Neural cell (in vitro differentiated cells): ENCODE results near the gene ITGA11. TPM values are rescaled to one million over a fixed set of nuclear protein-coding genes. Genes with fewer than 3 reads are reported as not detected.

Source experiments
- H2AFZ ChIP-seq: fragments of 200-600, 300-800 bp; sonication (generic), shearing (Covaris generic); 2 replicates; pipeline ENCODE4 v1.6.0; 2014; ENCODE audit warnings: low read depth, mild to moderate bottlenecking, antibody characterized with exemption, low read length, moderate library complexity
- H3F3A ChIP-seq: fragments of 200-600 bp; shearing (Covaris generic); 2 replicates; pipeline ENCODE4 v1.6.1; 2016; ENCODE audit warnings: mild to moderate bottlenecking, moderate library complexity, mixed read lengths, antibody characterized with exemption, low read length; ENCODE audit not compliant: insufficient read depth, poor library complexity, severe bottlenecking
- H3K27ac ChIP-seq: fragments of 200-600, 300-800 bp; sonication (generic), shearing (Covaris generic); 2 replicates; pipeline ENCODE4 v1.5.1; 2014; ENCODE audit warnings: mild to moderate bottlenecking, low read length, moderate library complexity
- H3K27me3 ChIP-seq: fragments of 300-800, 200-600 bp; sonication (generic), shearing (Covaris generic); 2 replicates; pipeline ENCODE4 v1.6.0; 2014; ENCODE audit warnings: mild to moderate bottlenecking, low read depth, low read length, moderate library complexity; ENCODE audit not compliant: insufficient read depth
- H3K36me3 ChIP-seq: fragments of 300-800, 200-600 bp; sonication (generic), shearing (Covaris generic); 2 replicates; pipeline ENCODE4 v1.5.1; 2014; ENCODE audit warnings: mild to moderate bottlenecking, antibody characterized with exemption, low read length, moderate library complexity; ENCODE audit not compliant: insufficient read depth
- H3K4me2 ChIP-seq: fragments of 300-800, 200-600 bp; sonication (generic), shearing (Covaris generic); 2 replicates; pipeline ENCODE4 v1.6.0; 2014; ENCODE audit warnings: mild to moderate bottlenecking, low read length
- H3K4me3 ChIP-seq: fragments of 300-800, 200-600 bp; sonication (generic), shearing (Covaris generic); 2 replicates; pipeline ENCODE4 v1.5.1; 2014; ENCODE audit warnings: mild to moderate bottlenecking, low read length, moderate library complexity
- H3K79me2 ChIP-seq: fragments of 200-600 bp; shearing (Covaris generic); replicated peaks from 2 replicates; pipeline ENCODE4 v1.6.0; 2014; ENCODE audit warnings: mild to moderate bottlenecking, low read length, moderate library complexity; ENCODE audit not compliant: insufficient read depth
- H3K9ac ChIP-seq: fragments of 300-800, 200-600 bp; sonication (generic), shearing (Covaris generic); 2 replicates; pipeline ENCODE4 v1.6.1; 2016; ENCODE audit warnings: mild to moderate bottlenecking, low read length, mixed read lengths
- H3K9me2 ChIP-seq: fragments of 200-600 bp; shearing (Covaris generic); 2 replicates; pipeline ENCODE4 v1.6.1; 2016; ENCODE audit warnings: mild to moderate bottlenecking, low read length, mixed read lengths; ENCODE audit not compliant: insufficient read depth
- H3K9me3 ChIP-seq: fragments of 200-600, 300-800 bp; sonication (generic), shearing (Covaris generic); 2 replicates; pipeline ENCODE4 v1.6.1; 2016; ENCODE audit warnings: mild to moderate bottlenecking, mixed run types, low read length, moderate library complexity, mixed read lengths
- H4K20me1 ChIP-seq: fragments of 200-600 bp; shearing (Covaris generic); 2 replicates; pipeline ENCODE4 v1.6.1; 2016; ENCODE audit warnings: mild to moderate bottlenecking, mixed run types; ENCODE audit not compliant: insufficient read depth
- EP300 ChIP-seq: fragments of 450-650 bp; conservative IDR thresholded peaks from 2 replicates; pipeline ENCODE4 v1.6.1; 2014; ENCODE audit warnings: antibody characterized with exemption, mild to moderate bottlenecking, moderate library complexity; ENCODE audit not compliant: poor library complexity, severe bottlenecking
- EZH2 ChIP-seq: fragments of 200-600, 300-800 bp; shearing (Covaris generic), sonication (generic); IDR thresholded peaks from 2 replicates; pipeline ENCODE4 v1.6.1; 2014; ENCODE audit warnings: antibody characterized with exemption, low read length, borderline replicate concordance, mild to moderate bottlenecking; ENCODE audit not compliant: insufficient read depth, poor library complexity, severe bottlenecking
- MXI1 ChIP-seq: fragments of 450-650 bp; conservative IDR thresholded peaks from 2 replicates; pipeline ENCODE4 v1.6.1; 2014; ENCODE audit warnings: antibody characterized with exemption, mild to moderate bottlenecking; ENCODE audit not compliant: poor library complexity, severe bottlenecking
- POLR2AphosphoS5 ChIP-seq: IDR thresholded peaks from 2 replicates; pipeline ENCODE4 v1.6.1; 2012
- RAD21 ChIP-seq: fragments of 450-650 bp; conservative IDR thresholded peaks from 2 replicates; pipeline ENCODE4 v1.6.1; 2014; ENCODE audit warnings: antibody characterized with exemption, mild to moderate bottlenecking, moderate library complexity
- SMC3 ChIP-seq: fragments of 450-650 bp; conservative IDR thresholded peaks from 2 replicates; pipeline ENCODE4 v1.6.1; 2014; ENCODE audit warnings: antibody characterized with exemption, mild to moderate bottlenecking, moderate library complexity; ENCODE audit not compliant: poor library complexity
- TAF1 ChIP-seq: IDR thresholded peaks from 2 replicates; pipeline ENCODE4 v1.6.1; 2012; ENCODE audit warnings: low read depth
- polyA plus RNA-seq: library from polyadenylated mRNA; depleted of rRNA; stranded (reverse); fragments of >200 nt; gene quantifications from 2 replicates; pipeline ENCODE4 v1.2.3, GENCODE V29; 2014
- TF ChIP-seq, protein P1 (sequence below): IDR thresholded peaks from 2 replicates; pipeline ENCODE4 v1.6.1; 2012; ENCODE audit warnings: borderline replicate concordance
- TF ChIP-seq, protein P2 (sequence below): fragments of 450-650 bp; IDR thresholded peaks from 2 replicates; pipeline ENCODE4 v1.5.1; 2014; ENCODE audit warnings: antibody characterized with exemption, mild to moderate bottlenecking, moderate library complexity; ENCODE audit not compliant: poor library complexity, severe bottlenecking

Gene ITGA11
- polyA plus RNA-seq, 1 donor from 2014 or later: not detected

DNA sequence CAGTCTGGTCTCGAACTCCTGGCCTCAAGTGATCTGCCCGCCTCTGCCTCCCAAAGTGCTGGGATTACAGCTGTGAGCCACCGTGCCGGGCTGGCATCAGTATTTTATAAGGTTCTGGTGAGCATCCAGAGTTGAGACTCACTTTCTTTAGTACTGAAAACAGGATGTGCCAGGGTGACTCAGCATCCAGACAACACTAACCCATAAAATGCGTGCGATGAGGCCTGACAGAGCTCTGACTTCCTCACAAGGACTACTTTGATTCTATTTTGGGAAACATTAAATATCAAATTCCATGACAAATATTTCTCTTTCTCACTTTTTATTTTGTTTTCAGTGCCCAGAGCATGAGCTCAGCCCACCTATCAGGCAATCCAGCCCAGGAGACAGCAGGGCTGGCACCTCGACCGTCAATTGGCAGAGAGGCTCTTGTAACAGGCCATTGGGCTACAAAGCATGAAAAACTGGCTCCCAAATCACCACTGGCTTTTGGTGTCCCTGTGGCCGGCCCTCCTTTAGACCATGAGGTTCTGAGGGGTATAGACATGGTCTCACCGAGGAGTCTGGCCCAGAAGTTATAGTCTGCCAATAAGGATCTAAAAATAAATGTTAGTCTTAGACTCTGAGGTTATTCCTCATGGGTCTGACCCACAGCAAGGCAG is 79.4 kb downstream of the ITGA11 start:
- no peak overlapping the region for H3K27ac ChIP-seq
- no peak overlapping the region for H3K4me3 ChIP-seq
- no peaks in the 10 kb centered on the region for H3K9me2 ChIP-seq
- H3K27me3 ChIP-seq: no peaks in the 10 kb centered on the region
- no peaks in the 10 kb centered on the region for H3K79me2 ChIP-seq
- no peak overlapping the region for H2AFZ ChIP-seq
- H4K20me1 ChIP-seq: no peaks in the 10 kb centered on the region
- TF ChIP-seq, protein P1, sequence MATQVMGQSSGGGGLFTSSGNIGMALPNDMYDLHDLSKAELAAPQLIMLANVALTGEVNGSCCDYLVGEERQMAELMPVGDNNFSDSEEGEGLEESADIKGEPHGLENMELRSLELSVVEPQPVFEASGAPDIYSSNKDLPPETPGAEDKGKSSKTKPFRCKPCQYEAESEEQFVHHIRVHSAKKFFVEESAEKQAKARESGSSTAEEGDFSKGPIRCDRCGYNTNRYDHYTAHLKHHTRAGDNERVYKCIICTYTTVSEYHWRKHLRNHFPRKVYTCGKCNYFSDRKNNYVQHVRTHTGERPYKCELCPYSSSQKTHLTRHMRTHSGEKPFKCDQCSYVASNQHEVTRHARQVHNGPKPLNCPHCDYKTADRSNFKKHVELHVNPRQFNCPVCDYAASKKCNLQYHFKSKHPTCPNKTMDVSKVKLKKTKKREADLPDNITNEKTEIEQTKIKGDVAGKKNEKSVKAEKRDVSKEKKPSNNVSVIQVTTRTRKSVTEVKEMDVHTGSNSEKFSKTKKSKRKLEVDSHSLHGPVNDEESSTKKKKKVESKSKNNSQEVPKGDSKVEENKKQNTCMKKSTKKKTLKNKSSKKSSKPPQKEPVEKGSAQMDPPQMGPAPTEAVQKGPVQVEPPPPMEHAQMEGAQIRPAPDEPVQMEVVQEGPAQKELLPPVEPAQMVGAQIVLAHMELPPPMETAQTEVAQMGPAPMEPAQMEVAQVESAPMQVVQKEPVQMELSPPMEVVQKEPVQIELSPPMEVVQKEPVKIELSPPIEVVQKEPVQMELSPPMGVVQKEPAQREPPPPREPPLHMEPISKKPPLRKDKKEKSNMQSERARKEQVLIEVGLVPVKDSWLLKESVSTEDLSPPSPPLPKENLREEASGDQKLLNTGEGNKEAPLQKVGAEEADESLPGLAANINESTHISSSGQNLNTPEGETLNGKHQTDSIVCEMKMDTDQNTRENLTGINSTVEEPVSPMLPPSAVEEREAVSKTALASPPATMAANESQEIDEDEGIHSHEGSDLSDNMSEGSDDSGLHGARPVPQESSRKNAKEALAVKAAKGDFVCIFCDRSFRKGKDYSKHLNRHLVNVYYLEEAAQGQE: no peak
- no peak for TF ChIP-seq EP300
- no peak for TF ChIP-seq MXI1
- no peak for TF ChIP-seq TAF1
- TF ChIP-seq, protein P2, sequence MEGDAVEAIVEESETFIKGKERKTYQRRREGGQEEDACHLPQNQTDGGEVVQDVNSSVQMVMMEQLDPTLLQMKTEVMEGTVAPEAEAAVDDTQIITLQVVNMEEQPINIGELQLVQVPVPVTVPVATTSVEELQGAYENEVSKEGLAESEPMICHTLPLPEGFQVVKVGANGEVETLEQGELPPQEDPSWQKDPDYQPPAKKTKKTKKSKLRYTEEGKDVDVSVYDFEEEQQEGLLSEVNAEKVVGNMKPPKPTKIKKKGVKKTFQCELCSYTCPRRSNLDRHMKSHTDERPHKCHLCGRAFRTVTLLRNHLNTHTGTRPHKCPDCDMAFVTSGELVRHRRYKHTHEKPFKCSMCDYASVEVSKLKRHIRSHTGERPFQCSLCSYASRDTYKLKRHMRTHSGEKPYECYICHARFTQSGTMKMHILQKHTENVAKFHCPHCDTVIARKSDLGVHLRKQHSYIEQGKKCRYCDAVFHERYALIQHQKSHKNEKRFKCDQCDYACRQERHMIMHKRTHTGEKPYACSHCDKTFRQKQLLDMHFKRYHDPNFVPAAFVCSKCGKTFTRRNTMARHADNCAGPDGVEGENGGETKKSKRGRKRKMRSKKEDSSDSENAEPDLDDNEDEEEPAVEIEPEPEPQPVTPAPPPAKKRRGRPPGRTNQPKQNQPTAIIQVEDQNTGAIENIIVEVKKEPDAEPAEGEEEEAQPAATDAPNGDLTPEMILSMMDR: no peak
- TF ChIP-seq POLR2AphosphoS5: no peak
- TF ChIP-seq EZH2: no peak
- TF ChIP-seq RAD21: no peak
- TF ChIP-seq SMC3: no peak
- H3F3A ChIP-seq: no peaks in the 10 kb centered on the region
- H3K9ac ChIP-seq: no peak overlapping the region
- H3K4me2 ChIP-seq: no peak overlapping the region
- H3K9me3 ChIP-seq: peaks cover 4% of the 10 kb centered on the region
- no peaks in the 10 kb centered on the region for H3K36me3 ChIP-seq

DNA sequence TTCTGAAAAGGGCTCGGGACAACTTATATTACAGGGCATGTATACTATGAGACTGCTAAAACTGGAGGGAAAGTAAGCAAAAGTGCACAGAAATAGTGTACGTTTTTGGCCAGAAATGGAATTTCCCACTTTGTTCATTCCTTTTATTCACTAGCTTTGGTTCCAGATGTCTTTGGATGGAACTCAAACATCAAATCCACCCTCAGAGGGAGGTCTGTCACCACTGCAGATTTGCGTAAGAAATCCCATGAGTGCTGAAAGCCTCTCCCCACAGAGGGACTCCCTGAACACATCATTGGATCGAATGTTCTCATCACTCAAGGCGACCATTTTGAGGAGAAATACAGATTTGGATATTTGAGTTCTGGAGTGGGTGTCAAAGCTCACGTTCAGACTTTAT is 82.8 kb downstream of the ITGA11 start:
- H3K27me3 ChIP-seq: no peaks in the 10 kb centered on the region
- H3K4me2 ChIP-seq: no peak overlapping the region
- no peaks in the 10 kb centered on the region for H3K36me3 ChIP-seq
- no peaks in the 10 kb centered on the region for H3K79me2 ChIP-seq
- H3K4me3 ChIP-seq: no peak overlapping the region
- H3K27ac ChIP-seq: no peak overlapping the region
- no peaks in the 10 kb centered on the region for H3K9me3 ChIP-seq
- no peaks in the 10 kb centered on the region for H3K9me2 ChIP-seq
- H3K9ac ChIP-seq: no peak overlapping the region
- no peaks in the 10 kb centered on the region for H3F3A ChIP-seq
- H4K20me1 ChIP-seq: no peaks in the 10 kb centered on the region
- TF ChIP-seq RAD21 (no peak), EP300 (no peak), POLR2AphosphoS5 (no peak), EZH2 (no peak), SMC3 (no peak), TAF1 (no peak), MXI1 (no peak)
- TF ChIP-seq, protein P1: no peak
- TF ChIP-seq, protein P2: no peak
- no peak overlapping the region for H2AFZ ChIP-seq
